H1 (cell line): ENCODE results near the gene PMPCB. TPM values are rescaled to one million over a fixed set of nuclear protein-coding genes. Genes with fewer than 3 reads are reported as not detected.
A peak's percentile ranks its signal among the peaks of the same experiment; 100 is the strongest.

Source experiments
- CTCF ChIA-PET: fragments of 300-600 bp; sonication (Branson Sonifier 250); formaldehyde crosslinking; loops from one replicate; lab custom pipeline; 2021; ENCODE audit not compliant: partially characterized antibody; lab: Charles Lee
- POLR2A ChIA-PET: fragments of 300-600 bp; sonication (Branson Sonifier 250); formaldehyde crosslinking; loops from one replicate; lab custom pipeline; 2021; ENCODE audit warnings: inconsistent platforms; ENCODE audit not compliant: partially characterized antibody; lab: Charles Lee
- DNase-seq, 2 experiments: peaks; one replicate each; pipeline versions ENCODE4 v3.0.0 to v3.0.0-alpha.2; 2010 to 2022; ENCODE audit warnings: low spot score in 2 of 2, low read depth in 1 of 2, mixed read lengths in 1 of 2
- FAIRE-seq: peaks from 2 replicates; lab custom pipeline; 2011; peaks lifted over from hg19 to GRCh38; lab: Jason Lieb, UNC
- H2AFZ ChIP-seq: 2 replicates; pipeline ENCODE4 v1.8.1; 2012; ENCODE audit warnings: low read length, inconsistent platforms
- H2AK5ac ChIP-seq: 2 replicates; pipeline ENCODE4 v1.6.1; 2013; ENCODE audit warnings: low read depth, low read length
- H2BK120ac ChIP-seq: replicated peaks from 2 replicates; pipeline ENCODE3; 2013; ENCODE audit warnings: low read depth, low read length, inconsistent platforms
- H2BK12ac ChIP-seq: 2 replicates; pipeline ENCODE4 v1.6.1; 2013; ENCODE audit warnings: low read depth, low read length
- H2BK15ac ChIP-seq: 2 replicates; pipeline ENCODE4 v1.6.1; 2013; ENCODE audit warnings: low read length
- H2BK20ac ChIP-seq: 2 replicates; pipeline ENCODE4 v1.6.1; 2013; ENCODE audit warnings: low read length
- H2BK5ac ChIP-seq: 2 replicates; pipeline ENCODE4 v1.6.1; 2013; ENCODE audit warnings: low read depth, low read length
- H3K14ac ChIP-seq: 2 replicates; pipeline ENCODE4 v1.6.1; 2013; ENCODE audit warnings: inconsistent platforms; ENCODE audit not compliant: insufficient read length
- H3K18ac ChIP-seq: 2 replicates; pipeline ENCODE4 v1.6.1; 2013; ENCODE audit warnings: low read length; ENCODE audit errors: extremely low read depth
- H3K23ac ChIP-seq: 2 replicates; pipeline ENCODE4 v1.6.1; 2013; ENCODE audit warnings: inconsistent platforms; ENCODE audit not compliant: insufficient read length
- H3K23me2 ChIP-seq: 2 replicates; pipeline ENCODE4 v1.6.1; 2013; ENCODE audit warnings: low read depth, low read length
- H3K27ac ChIP-seq: 2 replicates; pipeline ENCODE4 v1.6.1; 2011; ENCODE audit warnings: low read depth, low read length, inconsistent platforms
- H3K27me3 ChIP-seq, 4 experiments: replicated peaks in 1 of 4; 1 replicate in 1 of 4; 2 replicates in 3 of 4; pipeline versions ENCODE4 v1.6.1 to v1.8.1; 2011 to 2013; ENCODE audit warnings: low read length in 3 of 4, mild to moderate bottlenecking in 3 of 4, inconsistent platforms in 2 of 4, mixed read lengths in 2 of 4, moderate library complexity in 1 of 4; ENCODE audit not compliant: control insufficient read depth in 3 of 4, insufficient read depth in 3 of 4; ENCODE audit errors: extremely low read depth in 1 of 4
- H3K36me3 ChIP-seq, 4 experiments: 2 replicates each; pipeline versions ENCODE4 v1.6.1 to v1.8.1; 2011 to 2013; ENCODE audit warnings: mild to moderate bottlenecking in 4 of 4, low read length in 3 of 4, moderate library complexity in 2 of 4, control low read depth in 1 of 4, inconsistent platforms in 1 of 4; ENCODE audit not compliant: insufficient read depth in 4 of 4, control insufficient read depth in 2 of 4
- H3K4ac ChIP-seq: replicated peaks from 2 replicates; pipeline ENCODE3; 2013; ENCODE audit warnings: low read length, low read depth, mixed read lengths, inconsistent platforms; ENCODE audit not compliant: insufficient read length
- H3K4me1 ChIP-seq, 4 experiments: replicated peaks in 1 of 4; 1 replicate in 1 of 4; 2 replicates in 3 of 4; pipeline versions ENCODE4 v1.6.1 to v1.8.1; 2011 to 2013; ENCODE audit warnings: low read length in 3 of 4, inconsistent platforms in 2 of 4, mixed read lengths in 1 of 4; ENCODE audit not compliant: insufficient read depth in 4 of 4, control insufficient read depth in 3 of 4
- H3K4me2 ChIP-seq, 2 experiments: 2 replicates each; pipeline versions ENCODE4 v1.6.1 to v1.8.1; 2011 to 2013; ENCODE audit warnings: low read depth in 2 of 2, low read length in 2 of 2, control low read depth in 1 of 2, inconsistent platforms in 1 of 2, mild to moderate bottlenecking in 1 of 2; ENCODE audit not compliant: insufficient read depth in 1 of 2
- H3K4me3 ChIP-seq, 4 experiments: fragments of 200-600, 300-600 bp in 1 of 4; sonication (generic), shearing (Covaris generic), sonication (Bioruptor Twin) in 1 of 4; 2 replicates each; pipeline versions ENCODE4 v1.5.1 to v1.8.1; 2011 to 2016; ENCODE audit warnings: low read length in 4 of 4, low read depth in 3 of 4, control low read depth in 2 of 4, inconsistent platforms in 2 of 4, mild to moderate bottlenecking in 2 of 4, mixed read lengths in 1 of 4, moderate library complexity in 1 of 4; ENCODE audit not compliant: insufficient read depth in 2 of 4; ENCODE audit errors: extremely low read depth in 1 of 4
- H3K56ac ChIP-seq: replicated peaks from 2 replicates; pipeline ENCODE3; 2013; ENCODE audit warnings: low read depth, mild to moderate bottlenecking, mixed read lengths, low read length, inconsistent platforms; ENCODE audit not compliant: insufficient read length
- H3K79me1 ChIP-seq: 2 replicates; pipeline ENCODE4 v1.6.1; 2013; ENCODE audit warnings: low read depth, low read length, control low read depth
- H3K79me2 ChIP-seq, 2 experiments: 2 replicates each; pipeline versions ENCODE4 v1.6.1 to v1.8.1; 2012 to 2013; ENCODE audit warnings: low read length in 2 of 2, mild to moderate bottlenecking in 2 of 2, inconsistent platforms in 1 of 2; ENCODE audit not compliant: insufficient read depth in 2 of 2, control insufficient read depth in 1 of 2
- H3K9ac ChIP-seq, 4 experiments: replicated peaks in 1 of 4; 1 replicate in 1 of 4; 2 replicates in 3 of 4; pipeline versions ENCODE4 v1.6.1 to v1.8.1; 2011 to 2013; ENCODE audit warnings: low read depth in 3 of 4, low read length in 3 of 4, control low read depth in 2 of 4, mild to moderate bottlenecking in 2 of 4, moderate library complexity in 2 of 4, inconsistent platforms in 1 of 4; ENCODE audit errors: extremely low read depth in 1 of 4
- H3K9me3 ChIP-seq, 2 experiments: 2 replicates each; pipeline versions ENCODE4 v1.6.1 to v1.8.1; 2012 to 2013; ENCODE audit warnings: mild to moderate bottlenecking in 2 of 2, moderate library complexity in 2 of 2, control low read depth in 1 of 2, inconsistent platforms in 1 of 2, low read depth in 1 of 2, low read length in 1 of 2, mixed read lengths in 1 of 2; ENCODE audit not compliant: insufficient read depth in 2 of 2
- H4K20me1 ChIP-seq, 2 experiments: replicated peaks in 1 of 2; 2 replicates each; pipeline versions ENCODE3 to v1.8.1; 2011 to 2013; ENCODE audit warnings: inconsistent platforms in 2 of 2, low read length in 2 of 2, mild to moderate bottlenecking in 1 of 2; ENCODE audit not compliant: insufficient read depth in 2 of 2, control insufficient read depth in 1 of 2
- H4K5ac ChIP-seq: 2 replicates; pipeline ENCODE4 v1.6.1; 2013; ENCODE audit warnings: low read length, low read depth, mixed read lengths, inconsistent platforms; ENCODE audit not compliant: insufficient read length
- H4K8ac ChIP-seq: 2 replicates; pipeline ENCODE4 v1.8.0; 2013; ENCODE audit warnings: mild to moderate bottlenecking, moderate library complexity, low read length, inconsistent platforms; ENCODE audit not compliant: insufficient read depth; ENCODE audit errors: extremely low read depth
- H4K91ac ChIP-seq: replicated peaks from 2 replicates; pipeline ENCODE3; 2013; ENCODE audit warnings: low read length, mixed read lengths, inconsistent platforms; ENCODE audit not compliant: insufficient read length
- BCL11A ChIP-seq, 2 experiments: IDR thresholded peaks; one replicate each; pipeline ENCODE4 v1.6.1; 2011; ENCODE audit warnings: low read depth in 2 of 2, low read length in 2 of 2, mild to moderate bottlenecking in 2 of 2
- CEBPB ChIP-seq: IDR thresholded peaks from 2 replicates; pipeline ENCODE4 v1.6.1; 2012; ENCODE audit warnings: low read depth, low read length
- EGR1 ChIP-seq: IDR thresholded peaks from 2 replicates; pipeline ENCODE4 v1.6.1; 2011; ENCODE audit warnings: low read depth, low read length, borderline replicate concordance
- KDM4A ChIP-seq: IDR thresholded peaks from one replicate; pipeline ENCODE4 v1.7.1; 2012; ENCODE audit warnings: low read depth, mild to moderate bottlenecking, moderate library complexity, low read length, inconsistent platforms; ENCODE audit not compliant: severe bottlenecking
- NRF1 ChIP-seq: IDR thresholded peaks from 2 replicates; pipeline ENCODE4 v1.6.1; 2011; ENCODE audit warnings: mild to moderate bottlenecking, low read depth, low read length, improper control_type of control experiment
- RBBP5 ChIP-seq: IDR thresholded peaks from 2 replicates; pipeline ENCODE4 v1.7.1; 2012; ENCODE audit warnings: low read depth, mild to moderate bottlenecking, inconsistent platforms, low read length, moderate library complexity, borderline replicate concordance
- RFX5 ChIP-seq: IDR thresholded peaks from 2 replicates; pipeline ENCODE4 v1.6.1; 2011; ENCODE audit warnings: low read depth, low read length, improper control_type of control experiment, borderline replicate concordance
- polyA plus RNA-seq, 7 experiments: library from polyadenylated mRNA; depleted of rRNA in 3 of 7; stranded (reverse) in 5 of 7; unstranded in 2 of 7; fragments of >200 nt in 5 of 7; fragments of 200-250 nt in 2 of 7; gene quantifications; 1 replicate in 5 of 7; 2 replicates in 1 of 7; 4 replicates in 1 of 7; pipeline versions ENCODE4 v1.2.1 to v1.2.3, GENCODE V29; 2011 to 2013; ENCODE audit warnings: missing spikeins in 2 of 7, mixed read lengths in 2 of 7
- total RNA-seq: library from RNA; stranded (reverse); fragmentation: NEBNext Ultra II Directional; extraction: Animal tissue kit (Norgen Biotek cat#: 25700); gene quantifications from 2 replicates; pipeline ENCODE4 v1.2.1, GENCODE V29; 2021

PMPCB gene
- total and polyA plus RNA-seq, 2 of the 8 experiments (the other 6 are each of a cell fraction or from before 2014, with no cell fraction given) = 60.6 to 83.5 TPM

DNA sequence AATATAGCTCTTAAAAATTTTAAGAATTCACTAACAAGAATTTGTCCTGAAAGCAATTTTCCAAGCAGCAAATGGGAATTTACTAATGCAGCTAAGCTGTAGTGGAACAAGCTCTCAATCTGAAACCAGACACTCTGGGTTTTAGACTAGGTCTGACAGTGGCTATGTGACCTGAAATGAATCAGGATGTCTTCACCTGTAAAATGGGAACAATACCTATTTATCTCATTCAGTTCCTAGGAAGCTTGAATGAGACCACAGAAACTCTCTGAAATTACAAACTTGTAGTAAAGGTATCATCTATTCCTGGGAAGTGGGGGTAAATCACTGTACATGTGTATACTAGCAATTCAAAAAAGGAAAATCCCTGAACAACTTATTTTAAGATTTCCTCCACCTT lies 46.1 kb downstream of the PMPCB start:
- no peak overlapping the region for H2AK5ac ChIP-seq
- peak overlapping the region; percentile 83 to 99 (median 90) for H3K4me3 ChIP-seq
- H3K4ac ChIP-seq = no peak overlapping the region
- no peak overlapping the region for H3K18ac ChIP-seq
- H3K56ac ChIP-seq = no peak overlapping the region
- DNase-seq (no peak), FAIRE-seq (no peak)
- H3K79me1 ChIP-seq = peaks cover 13% of the 10 kb centered on the region; the same call in 1 of the 2 replicates
- H4K8ac ChIP-seq = no peak overlapping the region
- no peak overlapping the region for H2BK5ac ChIP-seq
- H3K9me3 ChIP-seq = no peaks in the 10 kb centered on the region
- peak overlapping the region in 2 of 4 experiments; percentile 82 to 98; a peak in 3 of 7 replicates for H3K9ac ChIP-seq
- no peak overlapping the region for H2BK15ac ChIP-seq
- no peaks in the 10 kb centered on the region for H3K27me3 ChIP-seq
- no peak overlapping the region for H2BK20ac ChIP-seq
- peaks cover 0 to 6% (median 2%) of the 10 kb centered on the region in 4 experiments; a peak in 2 of 7 replicates for H3K4me1 ChIP-seq
- H3K36me3 ChIP-seq = peaks cover 9 to 32% (median 21%) of the 10 kb centered on the region in 4 experiments
- H4K5ac ChIP-seq = no peak overlapping the region
- peaks cover 21 to 62% of the 10 kb centered on the region in 2 experiments for H3K79me2 ChIP-seq
- H2BK120ac ChIP-seq = no peak overlapping the region
- H2AFZ ChIP-seq = no peak overlapping the region
- no peak overlapping the region for H3K23ac ChIP-seq
- H2BK12ac ChIP-seq = no peak overlapping the region
- H3K27ac ChIP-seq = no peak overlapping the region
- H4K91ac ChIP-seq = no peak overlapping the region
- POLR2A ChIA-PET = interaction anchor here (1.1 to 2.0 kb wide), 8 partner anchors 7 to 46 kb away, joined by 3 to 6 read pairs (median 4); partner anchors contain the start of gene PMPCB
- H3K4me2 ChIP-seq = peak overlapping the region; percentile 81 to 100
- CTCF ChIA-PET = interaction anchor here (0.8 kb wide), 1 partner anchor 15 kb away, joined by 4 read pairs; no protein-coding TSS in a partner anchor
- no peak for TF ChIP-seq RBBP5
- TF ChIP-seq BCL11A (IDR thresholded peaks at IDR 0.05; ENCODE audit: low read depth in 2 of 2, low read length in 2 of 2) = no peak
- no peak for TF ChIP-seq EGR1
- TF ChIP-seq NRF1 = no peak
- no peak for TF ChIP-seq RFX5
- TF ChIP-seq KDM4A = no peak
- no peak for TF ChIP-seq CEBPB
- peaks cover under 1 to 2% of the 10 kb centered on the region in 2 experiments for H4K20me1 ChIP-seq
- peaks cover 8% of the 10 kb centered on the region for H3K23me2 ChIP-seq
- no peak overlapping the region for H3K14ac ChIP-seq
